CD4-positive, alpha-beta T cell (primary cell): ENCODE results near the gene C14orf180. TPM values are rescaled to one million over a fixed set of nuclear protein-coding genes. Genes with fewer than 3 reads are reported as not detected.
"Not testable (repeated sequence)": the region's sequence is repeated elsewhere in the genome, so short reads cannot be mapped to it uniquely, and the experiment has no call there.

Experiments used
- ATAC-seq: fragments of 200-7000 bp; cut with Tn5 transposase; one replicate; pipeline ENCODE4 v1.10.0; 2022; ENCODE audit warnings: mild to moderate bottlenecking; ENCODE audit not compliant: poor library complexity
- CTCF ChIA-PET: fragments of 350-600 bp; sonication (Branson Sonifier 250); formaldehyde crosslinking; loops from one replicate; lab custom pipeline; 2021; ENCODE audit warnings: antibody characterized with exemption, inconsistent platforms; lab: Charles Lee
- POLR2A ChIA-PET: fragments of 350-600 bp; sonication (Branson Sonifier 250); formaldehyde crosslinking; loops from one replicate; lab custom pipeline; 2021; ENCODE audit warnings: antibody characterized with exemption, inconsistent platforms; lab: Charles Lee
- DNase-seq, 14 experiments: peaks; one replicate each; pipeline ENCODE4 v3.0.0-alpha.2; 2013 to 2020; ENCODE audit warnings: mixed read lengths in 2 of 14
- H3K27ac ChIP-seq, 2 donors: one replicate each; pipeline versions ENCODE4 v1.5.1 to v1.7.0; 2013; ENCODE audit warnings: low read length in 2 of 2, low read depth in 1 of 2, mild to moderate bottlenecking in 1 of 2
- H3K27me3 ChIP-seq, 2 experiments: 1 replicate in 1 of 2; 2 replicates in 1 of 2; pipeline versions ENCODE4 v1.6.1 to v1.7.0; 2013; ENCODE audit warnings: low read length in 2 of 2, control low read depth in 1 of 2, mild to moderate bottlenecking in 1 of 2, moderate library complexity in 1 of 2; ENCODE audit not compliant: insufficient read depth in 2 of 2, control insufficient read depth in 1 of 2
- H3K36me3 ChIP-seq: one replicate; pipeline ENCODE4 v1.6.1; 2013; ENCODE audit warnings: low read length, control low read depth; ENCODE audit not compliant: insufficient read depth
- H3K4me1 ChIP-seq: one replicate; pipeline ENCODE4 v1.6.1; 2013; ENCODE audit warnings: low read length, control low read depth; ENCODE audit not compliant: insufficient read depth
- H3K4me3 ChIP-seq: one replicate; pipeline ENCODE4 v1.5.1; 2013; ENCODE audit warnings: mild to moderate bottlenecking, low read length, moderate library complexity
- H3K9me3 ChIP-seq, 2 experiments: 1 replicate in 1 of 2; 2 replicates in 1 of 2; pipeline versions ENCODE4 v1.6.1 to v1.7.0; 2013; ENCODE audit warnings: low read length in 2 of 2, mild to moderate bottlenecking in 2 of 2, control low read depth in 1 of 2, moderate library complexity in 1 of 2; ENCODE audit not compliant: control insufficient read depth in 1 of 2, insufficient read depth in 1 of 2
- H3K27ac Mint-ChIP-seq: one replicate; pipeline ENCODE4 v1.8.0; 2020; ENCODE audit warnings: mixed read lengths
- H3K27me3 Mint-ChIP-seq: one replicate; pipeline ENCODE4 v1.8.0; 2021; ENCODE audit warnings: mixed read lengths
- H3K36me3 Mint-ChIP-seq: one replicate; pipeline ENCODE4 v1.8.0; 2021; ENCODE audit warnings: low read depth, mixed read lengths
- H3K4me1 Mint-ChIP-seq: one replicate; pipeline ENCODE4 v1.8.0; 2021; ENCODE audit warnings: low read depth, mixed read lengths
- H3K4me3 Mint-ChIP-seq: one replicate; pipeline ENCODE4 v1.8.0; 2020; ENCODE audit warnings: mild to moderate bottlenecking, mixed read lengths
- H3K9me3 Mint-ChIP-seq: one replicate; pipeline ENCODE4 v1.8.0; 2020; ENCODE audit warnings: mixed read lengths
- intact Hi-C, 2 experiments: fragments of 100-400 bp; cut with DNase I in 1 of 2; cut with micrococcal nuclease in 1 of 2; formaldehyde crosslinking; loops; one replicate each; pipeline versions ENCODE4 v1.15.1 to v1.9.0; 2023 to 2025; cut with DNase I, micrococcal nuclease
- total RNA-seq, 174 experiments: library from RNA in 2 of 174; stranded (reverse) in 2 of 174; gene quantifications; one replicate each; pipeline ENCODE4 v1.2.3 and lab custom pipeline; 2021 to 2026
- TF ChIP-seq, protein P1 (sequence below): fragments of 200-600 bp; IDR thresholded peaks from one replicate; pipeline ENCODE4 v1.8.0; 2022; ENCODE audit warnings: antibody characterized with exemption, mild to moderate bottlenecking

Gene C14orf180
- total RNA-seq, 2 experiments from 2014 or later = not detected

DNA sequence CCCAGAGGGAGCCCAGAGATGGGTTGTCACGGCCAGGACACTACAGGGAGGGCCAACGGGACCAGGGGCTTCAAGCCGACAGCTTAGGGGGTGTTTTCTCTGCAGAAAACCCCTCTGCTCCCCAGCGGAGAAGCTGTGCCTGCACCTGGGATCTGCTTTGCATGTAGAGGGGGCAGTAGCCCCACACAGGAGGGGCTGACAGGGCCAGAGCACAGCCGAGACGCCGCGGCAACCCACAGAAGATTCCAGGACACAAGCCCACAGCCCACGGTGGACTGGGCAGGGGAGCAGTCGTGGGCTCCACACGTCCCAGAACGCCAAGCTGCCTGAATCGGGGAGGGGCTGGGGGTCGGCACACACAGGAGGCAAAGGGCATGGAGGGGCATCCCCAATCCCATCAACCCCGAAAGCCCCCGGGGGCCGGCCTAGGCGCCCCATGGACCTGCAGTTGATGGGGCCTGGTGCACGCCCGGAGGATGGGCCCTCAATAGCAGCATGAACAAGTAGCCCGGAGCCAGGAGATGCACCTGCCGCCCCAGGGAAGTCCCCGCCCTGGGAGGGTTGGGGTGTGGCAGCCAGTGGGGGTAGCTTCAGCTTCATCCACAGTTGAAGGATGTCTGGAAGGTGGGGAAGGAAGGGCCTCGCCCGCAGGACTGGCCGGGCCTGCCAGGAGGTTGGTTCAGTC lies 55.5 kb downstream of the C14orf180 start:
- peaks cover 6 to 9% of the 10 kb centered on the region in 2 experiments for H3K27me3 ChIP-seq
- H3K36me3 ChIP-seq = no peaks in the 10 kb centered on the region
- H3K4me3 Mint-ChIP-seq = no peak overlapping the region
- intact Hi-C loops = loop anchor here in 1 of 2 experiments (5.0 kb wide), 1 partner anchor 543 kb away; no protein-coding TSS in a partner anchor
- no peak for ATAC-seq
- H3K4me1 Mint-ChIP-seq = peaks cover 2% of the 10 kb centered on the region
- H3K27me3 Mint-ChIP-seq = peaks cover 15% of the 10 kb centered on the region
- H3K9me3 Mint-ChIP-seq = no peaks in the 10 kb centered on the region
- TF ChIP-seq, protein P1, sequence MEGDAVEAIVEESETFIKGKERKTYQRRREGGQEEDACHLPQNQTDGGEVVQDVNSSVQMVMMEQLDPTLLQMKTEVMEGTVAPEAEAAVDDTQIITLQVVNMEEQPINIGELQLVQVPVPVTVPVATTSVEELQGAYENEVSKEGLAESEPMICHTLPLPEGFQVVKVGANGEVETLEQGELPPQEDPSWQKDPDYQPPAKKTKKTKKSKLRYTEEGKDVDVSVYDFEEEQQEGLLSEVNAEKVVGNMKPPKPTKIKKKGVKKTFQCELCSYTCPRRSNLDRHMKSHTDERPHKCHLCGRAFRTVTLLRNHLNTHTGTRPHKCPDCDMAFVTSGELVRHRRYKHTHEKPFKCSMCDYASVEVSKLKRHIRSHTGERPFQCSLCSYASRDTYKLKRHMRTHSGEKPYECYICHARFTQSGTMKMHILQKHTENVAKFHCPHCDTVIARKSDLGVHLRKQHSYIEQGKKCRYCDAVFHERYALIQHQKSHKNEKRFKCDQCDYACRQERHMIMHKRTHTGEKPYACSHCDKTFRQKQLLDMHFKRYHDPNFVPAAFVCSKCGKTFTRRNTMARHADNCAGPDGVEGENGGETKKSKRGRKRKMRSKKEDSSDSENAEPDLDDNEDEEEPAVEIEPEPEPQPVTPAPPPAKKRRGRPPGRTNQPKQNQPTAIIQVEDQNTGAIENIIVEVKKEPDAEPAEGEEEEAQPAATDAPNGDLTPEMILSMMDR = no peak
- no peak overlapping the region for H3K27ac Mint-ChIP-seq
- no peak for DNase-seq
- peaks cover 3% of the 10 kb centered on the region for H3K4me1 ChIP-seq
- no peaks in the 10 kb centered on the region for H3K36me3 Mint-ChIP-seq
- H3K9me3 ChIP-seq = peaks cover 0 to 7% of the 10 kb centered on the region in 2 experiments
- POLR2A ChIA-PET = interaction anchor here (0.6 kb wide), 1 partner anchor 150 kb away, joined by 3 read pairs; no protein-coding TSS in a partner anchor
- CTCF ChIA-PET = no interaction called here
- H3K27ac ChIP-seq = no peak overlapping the region
- no peak overlapping the region for H3K4me3 ChIP-seq

DNA sequence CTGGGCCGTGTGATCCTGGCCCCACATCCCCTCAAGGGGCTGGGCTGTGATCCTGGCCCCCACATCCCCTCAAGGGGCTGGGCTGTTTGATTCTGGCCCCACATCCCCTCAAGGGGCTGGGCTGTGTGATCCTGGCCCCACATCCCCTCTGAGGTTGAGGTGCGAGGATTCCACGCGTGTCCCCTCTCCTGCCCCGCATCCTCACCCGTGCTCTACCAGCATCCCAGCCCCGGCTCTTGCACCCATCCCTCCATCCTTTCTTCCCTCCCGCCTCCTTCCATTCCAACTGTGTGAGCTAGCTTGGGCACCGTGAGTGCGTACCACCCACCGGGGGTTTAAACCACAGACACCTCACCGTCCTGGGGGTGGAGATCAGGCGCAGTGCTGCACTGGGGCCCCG lies 56.2 kb downstream of the C14orf180 start:
- ChIA-PET CTCF (no interaction called here), POLR2A (interaction anchor here (0.6 kb wide), 1 partner anchor 151 kb away, joined by 3 read pairs; no protein-coding TSS in a partner anchor)
- TF ChIP-seq, protein P1 = no peak
- Mint-ChIP-seq H3K4me3 (no peak overlapping the region), H3K4me1 (peaks cover 4% of the 10 kb centered on the region), H3K9me3 (no peaks in the 10 kb centered on the region), H3K27me3 (peaks cover 15% of the 10 kb centered on the region), H3K27ac (no peak overlapping the region), H3K36me3 (no peaks in the 10 kb centered on the region)
- Histone ChIP-seq H3K4me1 (peaks cover 6% of the 10 kb centered on the region), H3K36me3 (no peaks in the 10 kb centered on the region), H3K9me3 (peaks cover 0 to 10% of the 10 kb centered on the region in 2 experiments), H3K4me3 (no peak overlapping the region), H3K27me3 (peaks cover 6 to 13% of the 10 kb centered on the region in 2 experiments), H3K27ac (no peak overlapping the region)
- DNase-seq (no peak), ATAC-seq (no peak)
- intact Hi-C loops = loop anchor here in 1 of 2 experiments (5.0 kb wide), 1 partner anchor 543 kb away; no protein-coding TSS in a partner anchor

DNA sequence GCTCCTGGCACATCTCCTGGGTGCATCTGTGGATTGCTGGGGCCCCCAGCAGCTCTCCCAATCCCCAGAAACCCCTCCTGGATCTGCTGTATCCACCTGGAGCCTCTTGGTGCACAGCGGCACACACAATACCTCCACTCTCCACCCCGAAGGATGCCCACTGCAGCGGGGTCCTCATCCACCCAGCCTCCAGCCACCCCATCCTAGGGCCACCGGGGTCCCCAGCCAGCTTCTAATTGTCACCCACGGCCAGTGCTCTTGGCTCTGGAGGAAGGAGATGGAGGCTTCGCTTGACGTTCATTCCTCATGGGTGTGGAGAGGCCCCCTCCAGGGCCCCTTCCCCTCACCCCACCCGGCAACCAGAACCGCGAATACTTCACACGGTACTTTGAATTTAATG lies 56.6 kb downstream of the C14orf180 start:
- Mint-ChIP-seq H3K27ac (no peak overlapping the region), H3K36me3 (no peaks in the 10 kb centered on the region), H3K4me1 (peaks cover 4% of the 10 kb centered on the region), H3K27me3 (peaks cover 15% of the 10 kb centered on the region), H3K9me3 (no peaks in the 10 kb centered on the region), H3K4me3 (no peak overlapping the region)
- Histone ChIP-seq H3K4me3 (no peak overlapping the region), H3K36me3 (no peaks in the 10 kb centered on the region), H3K27me3 (peaks cover 6 to 13% of the 10 kb centered on the region in 2 experiments), H3K4me1 (peaks cover 6% of the 10 kb centered on the region), H3K9me3 (peaks cover 0 to 10% of the 10 kb centered on the region in 2 experiments), H3K27ac (no peak overlapping the region)
- no peak for DNase-seq
- intact Hi-C loops = loop anchor here in 1 of 2 experiments (5.0 kb wide), 1 partner anchor 544 kb away; no protein-coding TSS in a partner anchor
- no peak for ATAC-seq
- CTCF ChIA-PET = no interaction called here
- POLR2A ChIA-PET = no interaction called here
- TF ChIP-seq, protein P1 = no peak

DNA sequence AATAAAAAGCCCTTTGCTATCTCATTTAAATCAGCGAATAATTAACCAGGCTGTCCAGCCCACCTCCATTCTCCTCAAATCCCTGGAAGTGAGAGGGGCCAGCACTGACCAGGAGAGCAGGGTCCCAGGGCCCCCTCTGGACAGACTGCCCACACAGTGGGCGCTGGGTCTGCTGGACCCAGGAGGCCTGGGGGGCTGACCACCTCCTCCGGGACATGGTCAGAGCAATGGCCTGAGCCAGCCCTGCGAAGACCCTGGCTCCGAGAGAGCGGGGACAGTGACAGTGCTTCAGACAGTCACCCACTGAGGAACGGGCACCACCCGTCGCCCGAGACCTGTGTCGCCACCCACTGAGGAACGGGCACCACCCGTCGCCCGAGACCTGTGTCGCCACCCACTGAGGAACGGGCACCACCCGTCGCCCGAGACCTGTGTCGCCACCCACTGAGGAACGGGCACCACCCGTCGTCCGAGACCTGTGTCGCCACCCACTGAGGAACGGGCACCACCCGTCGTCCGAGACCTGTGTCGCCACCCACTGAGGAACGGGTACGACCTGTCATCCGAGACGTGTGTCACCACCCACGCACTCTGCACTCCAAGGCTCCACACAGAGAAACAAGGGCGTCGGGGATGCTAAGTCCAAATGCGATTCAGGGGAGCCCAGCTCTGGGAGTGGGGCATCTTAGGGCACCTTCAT lies 57.4 kb downstream of the C14orf180 start:
- H3K4me3 ChIP-seq, H3K36me3 ChIP-seq, ATAC-seq, H3K4me3 Mint-ChIP-seq, DNase-seq, POLR2A ChIA-PET, H3K9me3 Mint-ChIP-seq, H3K36me3 Mint-ChIP-seq, H3K4me1 ChIP-seq, H3K4me1 Mint-ChIP-seq, H3K27ac Mint-ChIP-seq, CTCF ChIA-PET, H3K27ac ChIP-seq: not testable (repeated sequence)
- Histone ChIP-seq H3K27me3 (peaks cover 6 to 13% of the 10 kb centered on the region in 2 experiments), H3K9me3 (peaks cover 0 to 10% of the 10 kb centered on the region in 2 experiments)
- H3K27me3 Mint-ChIP-seq = peaks cover 15% of the 10 kb centered on the region
- intact Hi-C loops = loop anchor here in 1 of 2 experiments (5.0 kb wide), 1 partner anchor 545 kb away; no protein-coding TSS in a partner anchor
